B cell (primary cell): Measurements from ENCODE around the gene IFTAP. TPM values are rescaled to one million over a fixed set of nuclear protein-coding genes. Genes with fewer than 3 reads are reported as not detected.

ENCODE experiments used
- ATAC-seq: fragments of 200-7000 bp; cut with Tn5 transposase; one replicate; pipeline ENCODE4 v1.10.0; 2021; ENCODE audit warnings: low read depth, mild to moderate bottlenecking, moderate number of reproducible peaks, moderate library complexity
- CTCF ChIA-PET: fragments of 350-600 bp; sonication (Branson Sonifier 250); formaldehyde crosslinking; loops from one replicate; lab custom pipeline; 2021; ENCODE audit warnings: antibody characterized with exemption, inconsistent platforms; lab: Charles Lee
- POLR2A ChIA-PET: fragments of 350-600 bp; sonication (Branson Sonifier 250); formaldehyde crosslinking; loops from one replicate; lab custom pipeline; 2021; ENCODE audit warnings: antibody characterized with exemption; lab: Charles Lee
- DNase-seq: peaks from one replicate; pipeline ENCODE4 v3.0.0; 2013
- H2AFZ ChIP-seq: 2 replicates; pipeline ENCODE4 v1.6.1; 2012; ENCODE audit warnings: mild to moderate bottlenecking, low read depth, low read length; ENCODE audit not compliant: insufficient read depth, poor library complexity, severe bottlenecking
- H3K27ac ChIP-seq, 2 donors: 1 replicate in 1 of 2; 2 replicates in 1 of 2; pipeline ENCODE4 v1.5.1; 2012 to 2013; ENCODE audit warnings: low read length in 2 of 2, mild to moderate bottlenecking in 2 of 2, moderate library complexity in 1 of 2
- H3K27me3 ChIP-seq, 4 experiments: fragments of 200-600 bp in 1 of 4; sonication (generic) in 1 of 4; replicated peaks in 1 of 4; 1 replicate in 2 of 4; 2 replicates in 2 of 4; pipeline versions ENCODE4 v1.6.1 to v1.7.0; 2013 to 2016; ENCODE audit warnings: low read length in 3 of 4, mild to moderate bottlenecking in 2 of 4, mixed read lengths in 1 of 4, moderate library complexity in 1 of 4; ENCODE audit not compliant: insufficient read depth in 4 of 4, control insufficient read depth in 3 of 4; ENCODE audit errors: control extremely low read depth in 1 of 4
- H3K36me3 ChIP-seq, 2 experiments: replicated peaks in 1 of 2; 1 replicate in 1 of 2; 2 replicates in 1 of 2; pipeline versions ENCODE4 v1.6.1 to v1.7.1; 2013; ENCODE audit warnings: low read length in 1 of 2; ENCODE audit not compliant: insufficient read depth in 2 of 2, control insufficient read depth in 1 of 2; ENCODE audit errors: control extremely low read depth in 1 of 2, extremely low read depth in 1 of 2
- H3K4me1 ChIP-seq, 2 donors: fragments of 200-600 bp in 1 of 2; sonication (generic) in 1 of 2; 1 replicate in 1 of 2; 2 replicates in 1 of 2; pipeline versions ENCODE4 v1.5.1 to v1.6.1; 2013 to 2017; ENCODE audit warnings: low read length in 2 of 2; ENCODE audit not compliant: control insufficient read depth in 2 of 2, insufficient read depth in 2 of 2
- H3K4me2 ChIP-seq: replicated peaks from 2 replicates; pipeline ENCODE3; 2012; ENCODE audit warnings: mild to moderate bottlenecking, low read depth, low read length; ENCODE audit not compliant: poor library complexity, severe bottlenecking
- H3K4me3 ChIP-seq, 5 experiments: fragments of 200-600 bp in 1 of 5; sonication (generic) in 1 of 5; 1 replicate in 3 of 5; 2 replicates in 2 of 5; pipeline versions ENCODE4 v1.5.1 to v1.7.0; 2011 to 2016; ENCODE audit warnings: low read length in 4 of 5, mild to moderate bottlenecking in 4 of 5, low read depth in 2 of 5, control low read depth in 1 of 5, moderate library complexity in 1 of 5; ENCODE audit not compliant: insufficient read depth in 1 of 5; ENCODE audit errors: control extremely low read depth in 1 of 5, extremely low read depth in 1 of 5
- H3K79me2 ChIP-seq: fragments of 200-600 bp; sonication (generic); one replicate; pipeline ENCODE4 v1.6.0; 2016; ENCODE audit warnings: low read length; ENCODE audit not compliant: control insufficient read depth, insufficient read depth
- H3K9ac ChIP-seq: fragments of 200-600 bp; sonication (generic); 2 replicates; pipeline ENCODE4 v1.6.1; 2017; ENCODE audit warnings: mild to moderate bottlenecking, low read length, moderate library complexity
- H3K9me3 ChIP-seq, 3 donors: one replicate each; pipeline versions ENCODE4 v1.6.1 to v1.7.1; 2013; ENCODE audit warnings: low read length in 2 of 3; ENCODE audit not compliant: control insufficient read depth in 2 of 3, insufficient read depth in 1 of 3; ENCODE audit errors: control extremely low read depth in 1 of 3
- H4K20me1 ChIP-seq: 2 replicates; pipeline ENCODE4 v1.6.0; 2012; ENCODE audit warnings: mild to moderate bottlenecking, low read length; ENCODE audit not compliant: insufficient read depth, control insufficient read depth, poor library complexity, severe bottlenecking
- H3K27ac Mint-ChIP-seq: one replicate; pipeline ENCODE4 v1.8.0; 2021; ENCODE audit warnings: mixed read lengths
- H3K27me3 Mint-ChIP-seq: one replicate; pipeline ENCODE4 v1.8.0; 2021; ENCODE audit warnings: mixed read lengths
- H3K4me1 Mint-ChIP-seq: one replicate; pipeline ENCODE4 v1.8.0; 2021; ENCODE audit warnings: mixed read lengths
- H3K4me3 Mint-ChIP-seq: one replicate; pipeline ENCODE4 v1.8.0; 2021; ENCODE audit warnings: mixed read lengths
- H3K9me3 Mint-ChIP-seq: one replicate; pipeline ENCODE4 v1.8.0; 2022; ENCODE audit warnings: mixed read lengths; ENCODE audit not compliant: insufficient read depth
- CTCF ChIP-seq: fragments of 200-600 bp; IDR thresholded peaks from one replicate; pipeline ENCODE4 v1.8.0; 2022; ENCODE audit warnings: antibody characterized with exemption, mild to moderate bottlenecking
- EZH2 ChIP-seq: IDR thresholded peaks from 2 replicates; pipeline ENCODE4 v1.6.1; 2012; ENCODE audit warnings: borderline replicate concordance, low read depth, mild to moderate bottlenecking, moderate library complexity, low read length; ENCODE audit not compliant: insufficient read depth, poor library complexity, severe bottlenecking
- WGBS: methylation state at CpG from one replicate; pipeline ENCODE4 v1.1.5; 2013; ENCODE audit warnings: missing lambda C conversion rate; ENCODE audit not compliant: insufficient coverage; 5-methylcytosine and 5-hydroxymethylcytosine counted together
- intact Hi-C: fragments of 100-400 bp; cut with micrococcal nuclease; formaldehyde crosslinking; loops from one replicate; pipeline ENCODE4 v1.10.0; 2022
- polyA plus RNA-seq: library from polyadenylated mRNA; depleted of rRNA; stranded (reverse); fragments of >200 nt; gene quantifications from 2 replicates; pipeline ENCODE4 v1.2.3, GENCODE V29; 2012
- total RNA-seq, 2 donors: library from RNA; stranded (reverse); fragments of 120-200 nt in 1 of 2; gene quantifications; 1 replicate in 1 of 2; 2 replicates in 1 of 2; pipeline versions ENCODE4 v1.2.3 to v1.2.4, GENCODE V29; 2013 to 2022

Gene IFTAP
- total and polyA plus RNA-seq, 2 donors (not counting 1 experiment from before 2014, with no cell fraction given): 0.31 TPM; not detected in 1

- H3K27me3 ChIP-seq: peaks cover 0 to 10% (median 3%) of the 10 kb centered on the region in 4 experiments
- DNase-seq (no peak), ATAC-seq (no peak)
- H3K27ac Mint-ChIP-seq: no peak overlapping the region
- H3K4me3 ChIP-seq: no peak overlapping the region
- intact Hi-C loops: no loop called here
- peaks cover 0 to 3% of the 10 kb centered on the region in 2 donors for H3K4me1 ChIP-seq
- no peak overlapping the region for H3K9ac ChIP-seq
- no peak overlapping the region for H3K27ac ChIP-seq
- WGBS: no CpG with 5 or more reads among the region's 1 CpG
- peaks cover 4 to 11% (median 8%) of the 10 kb centered on the region in 3 donors for H3K9me3 ChIP-seq
- H3K36me3 ChIP-seq: no peaks in the 10 kb centered on the region
- H3K4me3 Mint-ChIP-seq: no peak overlapping the region
- H3K9me3 Mint-ChIP-seq: no peaks in the 10 kb centered on the region
- TF ChIP-seq EZH2 (no peak), CTCF (no peak)
- no peaks in the 10 kb centered on the region for H3K4me1 Mint-ChIP-seq
- no peak overlapping the region for H2AFZ ChIP-seq
- no peak overlapping the region for H3K4me2 ChIP-seq
- H3K79me2 ChIP-seq: no peaks in the 10 kb centered on the region
- CTCF ChIA-PET: interaction anchor here (2.0 kb wide), 1 partner anchor 93 kb away, joined by 5 read pairs; no protein-coding TSS in a partner anchor
- POLR2A ChIA-PET: no interaction called here
- H4K20me1 ChIP-seq: no peaks in the 10 kb centered on the region
- peaks cover 28% of the 10 kb centered on the region for H3K27me3 Mint-ChIP-seq
Measured at GRCh38 chr11:36578458-36578857, 15.8 kb upstream of the IFTAP start.

- WGBS: 89% methylated on average over 2 of the region's 2 CpGs
- Histone ChIP-seq H3K4me3 (no peak overlapping the region), H3K36me3 (no peaks in the 10 kb centered on the region), H3K27ac (no peak overlapping the region), H3K9ac (no peak overlapping the region), H2AFZ (no peak overlapping the region), H3K9me3 (peaks cover 4 to 9% (median 8%) of the 10 kb centered on the region in 3 donors), H3K27me3 (peaks cover 0 to 6% (median 0%) of the 10 kb centered on the region in 4 experiments), H3K4me1 (no peaks in the 10 kb centered on the region), H3K79me2 (no peaks in the 10 kb centered on the region), H3K4me2 (no peak overlapping the region), H4K20me1 (no peaks in the 10 kb centered on the region)
- intact Hi-C loops: no loop called here
- ChIA-PET POLR2A (no interaction called here), CTCF (no interaction called here)
- TF ChIP-seq EZH2 (no peak), CTCF (no peak)
- H3K4me1 Mint-ChIP-seq: no peaks in the 10 kb centered on the region
- peaks cover 16% of the 10 kb centered on the region for H3K27me3 Mint-ChIP-seq
- DNase-seq (no peak), ATAC-seq (no peak)
- H3K4me3 Mint-ChIP-seq: no peak overlapping the region
- no peak overlapping the region for H3K27ac Mint-ChIP-seq
- no peaks in the 10 kb centered on the region for H3K9me3 Mint-ChIP-seq
Measured at GRCh38 chr11:36581536-36581935, 12.8 kb upstream of the IFTAP start.
